HG02870 (cell line): ENCODE results near the gene GJA5.

ENCODE experiments used
- ATAC-seq: cut with Tn5 transposase; IDR thresholded peaks from one replicate; pipeline ENCODE4 v1.9.1; 2021; ENCODE audit warnings: mild to moderate bottlenecking, moderate library complexity; ENCODE audit not compliant: unreplicated experiment

Gene GJA5

DNA sequence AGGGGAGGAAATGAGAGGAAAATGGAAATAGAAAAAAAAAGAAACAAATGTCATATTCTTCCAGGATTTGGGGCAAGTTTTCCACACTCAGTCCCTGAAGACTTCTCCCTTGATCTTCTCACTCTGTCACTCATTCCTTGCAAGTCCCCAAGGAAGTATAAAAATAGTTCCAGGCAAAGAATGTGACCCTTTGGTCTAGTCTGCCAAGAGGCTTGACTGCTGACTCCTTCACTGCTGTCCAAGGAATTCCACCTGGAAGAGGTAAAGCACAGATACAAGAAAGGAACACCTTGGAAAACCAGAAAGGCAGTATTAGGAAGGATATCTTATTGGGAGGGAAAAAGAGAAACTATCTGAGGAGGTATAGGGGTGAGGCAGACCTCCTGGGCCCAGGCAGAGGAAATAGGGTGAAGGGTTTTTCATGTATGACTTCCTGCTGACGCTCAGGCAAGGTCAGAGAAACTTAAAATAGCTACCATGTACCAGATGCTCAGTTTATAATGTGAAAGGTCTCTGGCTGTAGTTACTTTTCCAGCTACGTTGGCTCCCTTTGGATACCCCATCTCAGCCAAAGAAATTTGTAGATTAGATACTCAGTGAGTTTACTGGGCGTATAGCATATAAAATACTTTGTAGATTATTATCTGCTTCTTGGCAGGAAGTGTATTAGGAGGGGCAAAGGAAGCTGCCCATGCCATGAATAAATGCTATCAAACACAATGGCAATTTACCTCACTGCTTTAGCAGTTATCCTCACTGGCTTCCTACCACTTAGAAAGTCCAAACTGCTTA, 2.0 kb upstream of the GJA5 start:
- no peak for ATAC-seq

DNA sequence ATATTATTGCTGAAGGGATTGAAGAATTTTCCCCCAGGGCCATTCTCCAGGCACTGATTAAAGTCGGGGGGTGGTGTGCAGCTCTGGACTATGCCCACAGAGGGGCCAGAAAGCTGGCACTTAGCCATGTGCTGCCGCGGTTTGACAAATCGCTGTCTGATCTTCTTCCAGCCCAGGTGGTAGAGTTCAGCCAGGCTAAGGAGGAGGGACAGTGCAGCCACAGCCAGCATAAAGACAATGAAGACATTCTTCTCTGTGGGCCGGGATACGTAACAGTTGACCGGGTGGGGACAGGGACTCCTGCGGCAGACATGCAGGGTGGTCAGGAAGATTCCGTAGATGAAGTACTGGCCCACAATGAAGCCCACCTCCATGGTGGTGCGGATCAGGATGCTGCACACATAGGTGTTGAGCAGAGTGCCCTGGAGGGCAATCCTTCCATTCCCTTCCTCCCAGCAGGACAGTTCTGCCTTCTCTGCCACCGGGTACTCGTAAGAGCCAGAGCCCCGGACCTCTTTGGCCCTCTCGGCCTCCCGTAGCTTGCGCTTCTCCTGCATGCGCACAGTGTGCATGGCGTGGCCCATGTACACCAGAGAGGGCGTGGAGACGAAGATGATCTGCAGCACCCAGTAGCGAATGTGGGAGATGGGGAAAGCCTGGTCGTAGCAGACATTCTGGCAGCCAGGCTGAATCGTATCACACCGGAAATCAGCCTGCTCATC, 1.9 kb downstream of the GJA5 start:
- ATAC-seq = no peak

GRCh38 chr1:147757015-147757990, 3.1 kb downstream of the GJA5 start:
- no peak for ATAC-seq

DNA sequence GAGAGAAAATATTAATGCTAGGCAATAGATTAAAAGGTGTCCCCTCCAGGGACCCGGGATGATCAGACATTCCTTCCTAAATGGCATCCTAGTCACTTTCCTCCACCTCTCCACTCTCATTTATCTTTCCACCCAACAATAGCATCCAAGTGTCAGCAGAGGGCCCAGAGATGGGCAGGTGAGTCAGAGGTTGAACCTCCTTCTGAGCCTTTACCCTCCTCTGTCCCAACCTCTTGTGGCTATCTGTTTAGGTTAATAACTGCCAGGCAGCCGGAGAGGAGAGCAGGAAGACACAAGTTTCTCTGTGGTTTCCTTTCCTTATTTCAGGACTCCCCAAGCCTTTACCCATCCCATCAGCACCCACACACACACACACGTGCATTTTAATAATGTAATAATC, 4.1 kb downstream of the GJA5 start:
- ATAC-seq = no peak

GRCh38 chr1:147754661-147755060, 5.7 kb downstream of the GJA5 start:
- ATAC-seq = no peak

DNA sequence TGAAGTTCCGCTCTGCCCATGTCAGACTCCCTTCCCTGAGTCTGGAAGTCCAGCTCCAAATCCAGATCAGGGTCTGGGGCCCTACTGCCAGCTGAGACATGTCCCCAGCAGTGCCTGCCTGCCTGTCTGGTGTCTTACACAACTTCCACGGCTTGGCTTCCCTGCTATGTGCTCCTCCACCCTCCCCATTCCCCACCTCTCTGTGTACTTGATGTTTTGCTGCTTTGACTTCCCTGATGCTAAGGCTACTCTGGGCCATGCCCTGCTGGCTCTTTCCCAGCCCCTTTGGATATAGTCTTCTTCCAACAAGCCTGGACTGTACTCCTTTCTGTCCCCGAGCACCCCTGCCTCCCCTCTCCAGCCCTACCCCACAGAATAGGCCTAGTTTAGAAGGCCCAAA, 7.3 kb downstream of the GJA5 start:
- no peak for ATAC-seq

GRCh38 chr1:147752511-147752910, 7.9 kb downstream of the GJA5 start:
- no peak for ATAC-seq

DNA sequence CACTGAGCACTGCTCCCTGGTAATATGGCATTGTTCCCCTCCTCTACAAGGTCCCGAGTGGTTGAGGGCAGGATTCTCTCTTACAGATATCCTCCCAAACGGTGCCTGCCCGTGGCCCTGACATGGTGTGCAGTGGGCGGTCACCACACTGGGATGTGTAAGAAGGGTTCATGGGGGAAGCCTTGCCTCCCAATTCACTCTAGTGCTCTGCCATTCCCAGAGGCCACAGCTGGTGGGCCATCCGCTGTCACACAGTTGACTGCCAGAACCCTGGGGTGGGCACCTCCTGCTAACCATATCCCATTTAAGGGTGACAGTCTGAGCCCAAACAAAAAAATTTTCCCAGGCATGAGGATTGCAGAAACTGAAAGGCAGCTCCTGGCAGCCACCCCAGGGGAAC, 9.1 kb downstream of the GJA5 start:
- ATAC-seq = no peak

DNA sequence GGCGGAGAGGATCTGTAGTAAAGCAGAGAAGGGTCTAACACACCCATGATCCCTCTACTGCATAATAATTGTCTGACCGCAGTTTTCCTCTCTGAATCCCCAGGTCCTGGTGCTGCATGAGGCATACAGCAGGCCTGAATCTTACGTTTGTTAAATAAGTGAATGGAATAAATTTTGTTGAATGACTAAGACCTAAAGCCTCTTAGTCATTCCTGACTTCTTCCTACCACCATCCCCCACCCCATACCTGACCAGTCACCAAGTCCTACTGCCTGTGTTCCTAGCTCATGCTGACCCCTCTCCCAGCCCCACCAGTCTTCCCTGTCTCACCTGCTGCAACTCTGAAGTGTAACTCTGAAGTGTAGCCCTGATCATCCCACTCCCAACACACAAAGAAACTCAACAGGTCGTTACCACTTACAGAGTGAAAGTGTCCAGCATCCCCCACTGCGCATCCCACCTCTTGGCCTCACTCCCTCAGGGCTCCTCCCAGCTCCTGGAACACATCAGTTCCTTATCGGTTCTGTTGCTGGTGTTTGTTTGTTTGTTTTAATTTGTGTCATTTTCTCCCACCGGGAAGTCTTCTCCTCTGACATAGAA, 9.7 kb downstream of the GJA5 start:
- ATAC-seq = no peak

- no peak for ATAC-seq
These were observed 10.6 kb downstream of the GJA5 start for GRCh38 chr1:147749792-147750191.

DNA sequence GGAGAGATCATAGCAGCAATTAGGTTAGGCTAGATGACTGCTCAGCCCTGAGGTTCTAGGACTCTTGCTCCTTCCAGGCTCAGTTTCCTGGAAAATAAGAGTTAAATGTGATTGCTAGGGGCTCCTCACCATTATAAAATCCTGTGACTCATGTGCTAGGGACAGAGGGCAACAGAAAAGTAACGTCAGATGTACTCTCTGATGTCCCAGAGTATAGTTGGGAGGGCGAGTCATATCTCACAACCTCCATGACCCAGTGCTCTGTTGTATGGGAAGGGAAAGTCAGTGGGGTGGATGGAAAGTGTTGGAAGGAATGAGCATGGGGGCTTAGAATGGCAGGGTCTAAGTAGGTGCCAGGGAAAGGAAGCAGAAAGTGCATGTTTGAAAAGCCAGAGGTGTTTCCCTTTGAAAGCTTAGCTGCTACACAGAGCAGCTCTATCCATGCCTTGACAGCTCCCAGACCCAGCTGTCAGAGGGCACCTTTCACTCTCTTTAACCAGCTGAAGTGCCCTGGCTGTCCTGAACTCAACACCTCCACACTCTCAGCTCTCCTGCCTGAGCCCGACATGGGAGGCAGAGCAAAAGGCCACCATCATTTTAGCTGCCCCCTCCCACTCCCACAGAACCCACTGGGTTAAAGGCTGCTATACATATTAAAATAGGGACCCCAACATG, 11.6 kb downstream of the GJA5 start:
- no peak for ATAC-seq

DNA sequence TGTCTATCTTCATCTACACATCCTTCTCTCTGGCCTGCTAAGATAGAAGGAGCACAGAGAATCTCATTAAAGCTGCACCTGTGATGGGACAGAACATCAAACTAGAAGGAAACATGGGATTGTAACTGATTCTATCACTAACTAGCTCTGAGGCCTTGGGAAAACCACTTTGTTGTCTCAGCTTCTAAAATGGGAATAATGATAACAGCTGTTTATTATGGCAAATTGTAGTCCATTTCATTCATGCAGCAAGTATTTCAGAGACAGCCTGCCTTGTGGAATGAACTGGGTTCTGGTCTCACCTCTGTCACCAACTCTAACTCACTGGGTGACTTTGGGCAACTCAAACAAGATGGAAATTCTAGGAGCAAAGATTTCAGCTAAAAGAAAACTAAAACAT, 12.4 kb downstream of the GJA5 start:
- no peak for ATAC-seq

GRCh38 chr1:147745271-147745670, 15.1 kb downstream of the GJA5 start:
- no peak for ATAC-seq

DNA sequence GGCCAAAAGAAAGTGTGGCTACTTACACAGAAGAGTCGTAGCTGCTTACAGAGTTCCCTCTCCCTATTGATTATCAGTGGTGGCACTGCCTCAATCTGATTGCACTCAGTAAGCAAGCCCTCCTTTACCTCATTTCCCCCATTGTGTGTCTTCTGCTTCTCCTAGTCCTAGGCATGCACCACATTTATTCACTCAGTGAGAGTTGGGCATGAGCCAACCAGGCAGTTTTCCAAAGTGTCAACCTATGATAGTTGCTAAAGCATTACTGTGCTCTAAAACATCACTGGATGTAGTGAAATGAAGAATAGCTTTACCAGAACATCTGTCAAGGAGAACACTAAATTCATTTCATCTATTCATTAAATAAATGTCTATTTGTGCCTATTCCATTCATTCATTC, 19.3 kb downstream of the GJA5 start:
- no peak for ATAC-seq

GRCh38 chr1:147740391-147740790, 20.0 kb downstream of the GJA5 start:
- ATAC-seq = no peak

GRCh38 chr1:147738739-147739476, 21.5 kb downstream of the GJA5 start:
- ATAC-seq = no peak

DNA sequence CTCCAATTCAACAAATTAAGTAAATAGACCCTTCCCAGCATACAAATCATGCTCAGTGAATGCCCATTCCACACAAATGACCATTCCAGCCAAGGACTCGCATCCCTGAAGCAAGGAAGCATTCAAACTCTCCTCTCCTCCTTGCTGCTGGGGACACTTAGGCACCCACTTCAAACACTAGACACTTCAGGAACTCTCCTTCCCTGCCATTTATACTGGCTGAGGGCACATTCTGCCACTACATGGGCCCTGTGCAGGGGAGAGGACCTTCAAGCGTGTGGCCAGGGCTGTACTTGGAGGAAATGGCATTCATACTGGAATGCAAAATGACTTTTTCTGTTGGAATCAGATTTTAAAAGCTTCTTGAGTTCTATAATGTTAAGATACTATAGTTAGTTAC, 22.3 kb downstream of the GJA5 start:
- ATAC-seq = no peak

DNA sequence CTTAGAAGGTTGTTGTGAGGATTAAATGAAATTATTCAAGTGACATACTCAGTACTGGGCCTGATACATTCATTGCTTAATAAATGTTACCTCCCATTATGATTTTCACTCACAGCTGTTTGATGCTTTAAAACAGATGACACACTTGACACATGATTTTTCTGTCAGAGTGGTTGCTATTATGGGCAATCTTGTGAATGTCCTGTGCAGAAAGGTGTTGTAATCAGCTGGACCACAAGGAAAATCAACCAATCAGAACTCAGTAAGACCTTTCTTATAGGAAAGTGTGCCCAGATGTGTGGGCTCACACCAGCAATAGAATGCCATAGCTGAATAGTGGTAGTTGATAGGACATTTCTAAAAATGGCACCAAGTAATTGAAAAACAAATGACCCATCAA, 23.5 kb downstream of the GJA5 start:
- no peak for ATAC-seq

- ATAC-seq = no peak
These were observed 25.0 kb downstream of the GJA5 start for GRCh38 chr1:147735423-147735822.
